Activated CD8-positive, alpha-beta T cell treated with anti-CD3 and anti-CD28 coated beads for 36 hours (primary cell): ENCODE results near the gene LRRC8B. TPM values are rescaled to one million over a fixed set of nuclear protein-coding genes. Genes with fewer than 3 reads are reported as not detected.

Source experiments
- ATAC-seq: fragments of 200-7000 bp; cut with Tn5 transposase; one replicate; pipeline ENCODE4 v1.10.0; 2021; ENCODE audit warnings: mild to moderate bottlenecking, moderate library complexity
- CTCF ChIA-PET: fragments of 350-600 bp; sonication (Branson Sonifier 250); formaldehyde crosslinking; loops from one replicate; lab custom pipeline; 2021; ENCODE audit warnings: antibody characterized with exemption; lab: Charles Lee
- POLR2A ChIA-PET: fragments of 350-600 bp; sonication (Branson Sonifier 250); formaldehyde crosslinking; loops from one replicate; lab custom pipeline; 2021; ENCODE audit warnings: antibody characterized with exemption; lab: Charles Lee
- DNase-seq: peaks from one replicate; pipeline ENCODE4 v3.0.0-alpha.2; 2020
- H3K27ac Mint-ChIP-seq: one replicate; pipeline ENCODE4 v1.8.0; 2021; ENCODE audit warnings: mild to moderate bottlenecking, mixed read lengths
- H3K27me3 Mint-ChIP-seq: one replicate; pipeline ENCODE4 v1.8.0; 2021; ENCODE audit warnings: mixed read lengths
- H3K36me3 Mint-ChIP-seq: one replicate; pipeline ENCODE4 v1.8.0; 2021; ENCODE audit warnings: low read depth, mixed read lengths
- H3K4me1 Mint-ChIP-seq: one replicate; pipeline ENCODE4 v1.8.0; 2021; ENCODE audit warnings: low read depth, mixed read lengths
- H3K4me3 Mint-ChIP-seq: one replicate; pipeline ENCODE4 v1.8.0; 2021; ENCODE audit warnings: mild to moderate bottlenecking, moderate library complexity, mixed read lengths
- H3K9me3 Mint-ChIP-seq: one replicate; pipeline ENCODE4 v1.8.0; 2021; ENCODE audit warnings: mixed read lengths
- CTCF ChIP-seq: fragments of 200-600 bp; IDR thresholded peaks from one replicate; pipeline ENCODE4 v1.8.0; 2022; ENCODE audit warnings: antibody characterized with exemption, mild to moderate bottlenecking
- intact Hi-C: fragments of 100-400 bp; cut with micrococcal nuclease; formaldehyde crosslinking; loops from one replicate; pipeline ENCODE4 v1.10.0; 2022
- total RNA-seq, 2 experiments: library from RNA; stranded (reverse); gene quantifications; one replicate each; pipeline ENCODE4 v1.2.3, GENCODE V29; 2021

The LRRC8B gene
- total RNA-seq, 2 experiments from 2014 or later: 24.9 to 31.7 TPM

GRCh38 chr1:89640440-89640839 is 115.8 kb downstream of the LRRC8B start:
- intact Hi-C loops: no loop called here
- Mint-ChIP-seq H3K4me1 (peaks cover 77% of the 10 kb centered on the region), H3K27ac (peak overlapping the region; percentile 68), H3K36me3 (peaks cover 63% of the 10 kb centered on the region), H3K9me3 (peaks cover 13% of the 10 kb centered on the region), H3K4me3 (no peak overlapping the region), H3K27me3 (no peaks in the 10 kb centered on the region)
- DNase-seq (no peak), ATAC-seq (no peak)
- CTCF ChIA-PET: interaction anchor here (1.7 to 2.6 kb wide), 2 partner anchors 12 to 122 kb away, joined by 7 to 9 read pairs; no protein-coding TSS in a partner anchor
- POLR2A ChIA-PET: interaction anchor here (0.9 kb wide), 1 partner anchor 123 kb away, joined by 3 read pairs; no protein-coding TSS in a partner anchor
- no peak for TF ChIP-seq CTCF

GRCh38 chr1:89641781-89642180 is 117.2 kb downstream of the LRRC8B start:
- intact Hi-C loops: no loop called here
- Mint-ChIP-seq H3K4me1 (peaks cover 68% of the 10 kb centered on the region), H3K27ac (peak overlapping the region; percentile 81), H3K9me3 (peaks cover 17% of the 10 kb centered on the region), H3K27me3 (no peaks in the 10 kb centered on the region), H3K36me3 (peaks cover 70% of the 10 kb centered on the region), H3K4me3 (no peak overlapping the region)
- TF ChIP-seq CTCF: no peak
- POLR2A ChIA-PET: interaction anchor here (0.9 to 1.1 kb wide), 2 partner anchors 9 to 13 kb away, joined by 3 read pairs; partner anchors contain the start of gene LRRC8C
- DNase-seq (no peak), ATAC-seq (no peak)
- CTCF ChIA-PET: interaction anchor here (1.1 to 2.6 kb wide), 2 partner anchors 11 to 28 kb away, joined by 3 to 7 read pairs; no protein-coding TSS in a partner anchor

GRCh38 chr1:89643577-89643976 is 118.9 kb downstream of the LRRC8B start:
- Mint-ChIP-seq H3K36me3 (peaks cover 63% of the 10 kb centered on the region), H3K27me3 (no peaks in the 10 kb centered on the region), H3K27ac (peak overlapping the region; percentile 77), H3K4me1 (peaks cover 62% of the 10 kb centered on the region), H3K4me3 (no peak overlapping the region), H3K9me3 (peaks cover 21% of the 10 kb centered on the region)
- ATAC-seq (no peak), DNase-seq (no peak)
- ChIA-PET POLR2A (interaction anchor here (0.6 to 1.5 kb wide), 2 partner anchors 10 to 11 kb away, joined by 3 to 4 read pairs; no protein-coding TSS in a partner anchor), CTCF (interaction anchor here (1.0 to 2.5 kb wide), 3 partner anchors 11 to 119 kb away, joined by 3 to 9 read pairs (median 4); partner anchors contain the start of gene LRRC8C)
- intact Hi-C loops: no loop called here
- no peak for TF ChIP-seq CTCF

GRCh38 chr1:89644119-89644814 is 119.6 kb downstream of the LRRC8B start:
- CTCF ChIA-PET: interaction anchor here (0.7 to 2.5 kb wide), 3 partner anchors 12 to 119 kb away, joined by 3 to 9 read pairs (median 6); partner anchors contain the start of gene LRRC8C
- Mint-ChIP-seq H3K36me3 (peaks cover 61% of the 10 kb centered on the region), H3K4me1 (peaks cover 65% of the 10 kb centered on the region), H3K27me3 (no peaks in the 10 kb centered on the region), H3K27ac (peak overlapping the region; percentile 50), H3K9me3 (peaks cover 21% of the 10 kb centered on the region), H3K4me3 (no peak overlapping the region)
- no peak for DNase-seq
- TF ChIP-seq CTCF: no peak
- intact Hi-C loops: no loop called here
- ATAC-seq: no peak
- POLR2A ChIA-PET: interaction anchor here (0.6 to 1.5 kb wide), 6 partner anchors 9 to 150 kb away, joined by 3 to 6 read pairs (median 4); no protein-coding TSS in a partner anchor
